ENCODE results near the gene UNC45A.

Gene UNC45A

DNA sequence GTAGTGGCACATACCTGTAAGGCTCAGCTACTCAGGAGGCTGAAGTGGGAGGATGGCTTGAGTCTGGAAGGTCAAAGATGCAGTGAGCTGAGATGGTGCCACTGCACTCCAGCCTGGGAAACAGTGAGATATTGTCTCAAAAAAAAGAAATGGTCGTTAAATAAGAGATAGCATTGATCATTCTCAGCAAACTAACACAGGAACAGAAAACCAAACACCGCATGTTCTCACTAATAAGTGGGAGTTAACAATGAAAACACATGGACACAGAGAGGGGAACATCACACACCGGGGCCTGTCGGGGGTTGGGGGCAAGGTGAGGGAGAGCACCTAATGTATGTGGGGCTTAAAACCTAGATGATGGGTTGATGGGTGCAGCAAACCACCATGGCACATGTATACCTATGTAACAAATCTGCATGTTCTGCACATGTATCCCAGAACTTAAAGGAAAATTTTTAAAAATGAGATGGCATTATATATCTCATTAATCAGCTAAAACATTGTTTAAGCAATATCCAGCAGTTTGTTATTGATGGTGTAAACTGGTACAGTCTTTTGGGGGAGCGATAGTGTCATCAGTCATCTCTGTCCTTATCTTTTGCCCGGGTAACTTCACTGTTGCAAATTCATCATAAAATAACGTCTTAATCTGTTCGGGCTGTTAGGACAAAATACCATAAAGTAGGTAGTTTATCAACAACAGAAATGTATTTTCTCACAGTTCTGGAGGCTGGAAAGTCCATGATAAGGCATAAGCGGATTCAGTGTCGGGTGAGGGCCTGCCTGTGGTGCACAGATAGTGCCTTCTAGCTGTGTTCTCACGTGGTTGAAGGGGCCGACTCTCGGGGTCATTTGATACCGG lies 33.7 kb upstream of the UNC45A start:
- no peaks in the 10 kb centered on the region for H3K27me3 ChIP-seq (replicated peaks; ENCODE audit: insufficient read depth, low read length)
- peaks cover 25% of the 10 kb centered on the region for H3K79me2 ChIP-seq (ENCODE audit: low read length)
- no peak for DNase-seq
- TF ChIP-seq EZH2 (optimal IDR thresholded peaks at IDR 0.05; ENCODE audit: low read depth, low read length): no peak
- TF ChIP-seq, protein P1, sequence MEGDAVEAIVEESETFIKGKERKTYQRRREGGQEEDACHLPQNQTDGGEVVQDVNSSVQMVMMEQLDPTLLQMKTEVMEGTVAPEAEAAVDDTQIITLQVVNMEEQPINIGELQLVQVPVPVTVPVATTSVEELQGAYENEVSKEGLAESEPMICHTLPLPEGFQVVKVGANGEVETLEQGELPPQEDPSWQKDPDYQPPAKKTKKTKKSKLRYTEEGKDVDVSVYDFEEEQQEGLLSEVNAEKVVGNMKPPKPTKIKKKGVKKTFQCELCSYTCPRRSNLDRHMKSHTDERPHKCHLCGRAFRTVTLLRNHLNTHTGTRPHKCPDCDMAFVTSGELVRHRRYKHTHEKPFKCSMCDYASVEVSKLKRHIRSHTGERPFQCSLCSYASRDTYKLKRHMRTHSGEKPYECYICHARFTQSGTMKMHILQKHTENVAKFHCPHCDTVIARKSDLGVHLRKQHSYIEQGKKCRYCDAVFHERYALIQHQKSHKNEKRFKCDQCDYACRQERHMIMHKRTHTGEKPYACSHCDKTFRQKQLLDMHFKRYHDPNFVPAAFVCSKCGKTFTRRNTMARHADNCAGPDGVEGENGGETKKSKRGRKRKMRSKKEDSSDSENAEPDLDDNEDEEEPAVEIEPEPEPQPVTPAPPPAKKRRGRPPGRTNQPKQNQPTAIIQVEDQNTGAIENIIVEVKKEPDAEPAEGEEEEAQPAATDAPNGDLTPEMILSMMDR (IDR thresholded peaks at IDR 0.05; ENCODE audit: low read length): no peak
- H4K20me1 ChIP-seq (ENCODE audit: insufficient read depth, low read length): no peaks in the 10 kb centered on the region
- no peaks in the 10 kb centered on the region for H3K9me2 ChIP-seq (replicated peaks; ENCODE audit: insufficient read depth, low read length)
- H3K9me3 ChIP-seq (replicated peaks; ENCODE audit: insufficient read depth, low read length): no peaks in the 10 kb centered on the region
- H3K36me3 ChIP-seq (replicated peaks; ENCODE audit: insufficient read depth, low read length): 0 out of 2 replicates have a peak, but pooled peaks cover 8% of the 10 kb centered on the region
- H3K4me2 ChIP-seq (ENCODE audit: low read depth, low read length): peak overlapping the region; percentile 95
- peak overlapping the region; percentile 81 for H3K4me3 ChIP-seq (ENCODE audit: low read length)
- H3K9ac ChIP-seq (ENCODE audit: low read length): peak overlapping the region; percentile 69; the same call in 1 of the 2 replicates
- H3F3A ChIP-seq (ENCODE audit: insufficient read depth, low read length): peaks cover 21% of the 10 kb centered on the region
- peak overlapping the region; percentile 73; the same call in 1 of the 2 replicates for H3K27ac ChIP-seq (ENCODE audit: low read length)
- peak overlapping the region; percentile 96 for H2AFZ ChIP-seq (ENCODE audit: low read length)
- H3K4me1 ChIP-seq (ENCODE audit: low read length): peaks cover 8% of the 10 kb centered on the region; the same call in 1 of the 2 replicates

DNA sequence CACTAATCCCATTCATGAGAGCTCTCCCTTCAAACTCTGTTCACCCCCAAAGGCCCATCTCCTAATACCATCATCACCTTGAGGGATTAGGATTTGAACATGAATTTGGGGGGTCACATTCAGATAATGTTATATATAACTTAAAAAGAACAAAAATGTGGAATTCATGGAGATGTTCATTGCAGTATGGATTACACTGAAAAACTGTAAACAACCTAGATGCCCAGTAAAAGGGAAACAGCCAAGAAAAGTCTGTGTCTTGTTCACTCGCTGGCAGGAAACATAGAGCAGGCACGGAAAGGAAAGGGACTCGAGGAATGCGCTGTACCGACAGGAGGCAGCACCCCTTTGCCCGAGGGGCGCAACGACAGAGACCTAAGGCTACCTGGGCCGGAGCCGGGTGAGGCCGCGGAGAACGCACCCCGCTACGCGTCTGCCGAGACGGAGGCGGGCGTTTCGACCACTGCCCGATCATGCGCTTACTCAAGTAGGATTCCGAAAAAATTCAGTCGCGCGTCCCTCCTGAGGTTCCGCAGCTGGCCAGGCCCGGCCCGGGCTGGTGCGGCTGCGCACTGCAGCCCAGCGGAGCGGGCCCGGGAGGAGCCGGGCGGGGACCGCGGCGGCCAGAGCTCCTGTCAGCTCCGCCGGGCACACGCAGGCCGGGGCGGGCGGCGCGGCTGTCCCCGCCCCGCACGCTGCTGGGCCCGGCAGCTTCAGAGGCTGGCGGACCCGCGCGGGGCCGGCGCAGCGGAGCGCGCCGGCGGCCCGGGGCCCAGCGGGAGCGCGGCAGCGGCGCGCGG lies 32.8 kb upstream of the UNC45A start:
- no peaks in the 10 kb centered on the region for H3K27me3 ChIP-seq (replicated peaks; ENCODE audit: insufficient read depth, low read length)
- peaks cover 5% of the 10 kb centered on the region; the same call in 1 of the 2 replicates for H3K4me1 ChIP-seq (ENCODE audit: low read length)
- H3K9me2 ChIP-seq (replicated peaks; ENCODE audit: insufficient read depth, low read length): no peaks in the 10 kb centered on the region
- peak overlapping the region; percentile 69 for H3K9ac ChIP-seq (ENCODE audit: low read length)
- peaks cover 25% of the 10 kb centered on the region for H3K79me2 ChIP-seq (ENCODE audit: low read length)
- H3F3A ChIP-seq (ENCODE audit: insufficient read depth, low read length): peaks cover 21% of the 10 kb centered on the region
- peak overlapping the region; percentile 95 for H3K4me2 ChIP-seq (ENCODE audit: low read depth, low read length)
- H3K36me3 ChIP-seq (replicated peaks; ENCODE audit: insufficient read depth, low read length): 0 out of 2 replicates have a peak, but pooled peaks cover 8% of the 10 kb centered on the region
- peak; percentile 87 for DNase-seq
- H3K9me3 ChIP-seq (replicated peaks; ENCODE audit: insufficient read depth, low read length): no peaks in the 10 kb centered on the region
- H3K27ac ChIP-seq (ENCODE audit: low read length): peak overlapping the region; percentile 73
- H3K4me3 ChIP-seq (ENCODE audit: low read length): peak overlapping the region; percentile 81
- H4K20me1 ChIP-seq (ENCODE audit: insufficient read depth, low read length): no peaks in the 10 kb centered on the region
- TF ChIP-seq, protein P1 (IDR thresholded peaks at IDR 0.05; ENCODE audit: low read length): peak; percentile 79
- no peak for TF ChIP-seq EZH2 (optimal IDR thresholded peaks at IDR 0.05; ENCODE audit: low read depth, low read length)
- H2AFZ ChIP-seq (ENCODE audit: low read length): peak overlapping the region; percentile 96

DNA sequence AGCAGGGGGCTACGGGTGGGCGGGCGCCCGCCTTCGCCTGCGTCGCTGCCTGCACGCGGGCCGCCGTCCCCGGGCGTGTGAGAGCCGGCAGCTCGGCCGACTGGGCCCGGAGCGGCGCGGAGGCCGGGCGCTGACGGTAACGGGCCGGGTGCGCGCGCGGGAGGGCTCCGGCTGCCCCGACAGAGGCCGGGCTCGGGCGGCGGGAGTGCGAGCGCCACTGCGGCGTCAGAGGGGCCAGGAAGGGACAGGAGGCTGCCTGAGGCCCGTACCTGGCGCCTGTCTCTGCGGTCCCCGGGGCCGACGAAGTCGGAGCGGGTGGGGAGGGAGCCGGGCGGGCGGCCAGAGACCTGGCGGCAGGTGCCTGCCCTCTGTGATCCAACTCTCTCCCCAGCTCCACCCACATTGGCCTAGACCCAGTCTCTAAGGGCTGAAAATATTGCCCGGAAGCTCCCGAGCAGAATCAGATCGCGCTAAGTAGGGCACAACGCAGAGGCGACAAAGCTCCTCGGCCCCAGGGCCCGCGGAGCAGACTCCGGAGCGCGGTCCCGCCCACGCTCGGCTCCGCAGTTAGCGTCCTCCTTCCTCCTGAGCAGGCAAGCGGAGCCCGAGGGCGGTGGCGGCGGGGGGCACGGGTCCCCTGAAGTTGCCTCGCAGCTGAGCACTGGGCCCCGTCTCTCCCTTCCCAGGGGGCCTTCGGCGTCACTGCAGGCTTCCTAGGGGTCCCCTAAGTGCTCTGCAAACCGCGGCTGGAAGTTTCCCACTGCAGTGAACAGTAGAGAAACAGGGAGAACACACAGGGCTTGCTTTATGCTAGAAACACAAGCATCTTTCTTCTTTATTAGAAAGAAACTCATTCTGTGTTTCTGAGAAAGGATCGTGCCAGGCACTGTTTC lies 32.0 kb upstream of the UNC45A start, which contains the start of gene MAN2A2:
Gene MAN2A2 (plus strand): TSS at position 463 of the 893 bp plus-strand sequence. CDS start 906 bp downstream, outside the sequence.
- Histone ChIP-seq H3F3A (ENCODE audit: insufficient read depth, low read length) (peaks cover 21% of the 10 kb centered on the region), H3K4me1 (ENCODE audit: low read length) (peaks cover 5% of the 10 kb centered on the region; the same call in 1 of the 2 replicates), H3K79me2 (ENCODE audit: low read length) (peaks cover 25% of the 10 kb centered on the region), H3K9ac (ENCODE audit: low read length) (peak within 1 kb of the TSS; percentile 73), H3K9me2 (replicated peaks; ENCODE audit: insufficient read depth, low read length) (no peaks in the 10 kb centered on the region), H3K27me3 (replicated peaks; ENCODE audit: insufficient read depth, low read length) (no peaks in the 10 kb centered on the region), H4K20me1 (ENCODE audit: insufficient read depth, low read length) (no peaks in the 10 kb centered on the region), H3K9me3 (replicated peaks; ENCODE audit: insufficient read depth, low read length) (no peaks in the 10 kb centered on the region), H3K4me2 (ENCODE audit: low read depth, low read length) (peak within 1 kb of the TSS; percentile 99), H2AFZ (ENCODE audit: low read length) (peak within 1 kb of the TSS; percentile 96), H3K36me3 (replicated peaks; ENCODE audit: insufficient read depth, low read length) (0 out of 2 replicates have a peak, but pooled peaks cover 8% of the 10 kb centered on the region), H3K27ac (ENCODE audit: low read length) (peak within 1 kb of the TSS; percentile 77), H3K4me3 (ENCODE audit: low read length) (peak within 1 kb of the TSS; percentile 87)
- TF ChIP-seq, protein P1 (IDR thresholded peaks at IDR 0.05; ENCODE audit: low read length): no peak
- peak; percentile 81 for DNase-seq

All from MM.1S (cell line).